ENCODE results near the gene CCL4L2.
"Not testable (repeated sequence)": the region's sequence is repeated elsewhere in the genome, so short reads cannot be mapped to it uniquely, and the experiment has no call there.

DNA sequence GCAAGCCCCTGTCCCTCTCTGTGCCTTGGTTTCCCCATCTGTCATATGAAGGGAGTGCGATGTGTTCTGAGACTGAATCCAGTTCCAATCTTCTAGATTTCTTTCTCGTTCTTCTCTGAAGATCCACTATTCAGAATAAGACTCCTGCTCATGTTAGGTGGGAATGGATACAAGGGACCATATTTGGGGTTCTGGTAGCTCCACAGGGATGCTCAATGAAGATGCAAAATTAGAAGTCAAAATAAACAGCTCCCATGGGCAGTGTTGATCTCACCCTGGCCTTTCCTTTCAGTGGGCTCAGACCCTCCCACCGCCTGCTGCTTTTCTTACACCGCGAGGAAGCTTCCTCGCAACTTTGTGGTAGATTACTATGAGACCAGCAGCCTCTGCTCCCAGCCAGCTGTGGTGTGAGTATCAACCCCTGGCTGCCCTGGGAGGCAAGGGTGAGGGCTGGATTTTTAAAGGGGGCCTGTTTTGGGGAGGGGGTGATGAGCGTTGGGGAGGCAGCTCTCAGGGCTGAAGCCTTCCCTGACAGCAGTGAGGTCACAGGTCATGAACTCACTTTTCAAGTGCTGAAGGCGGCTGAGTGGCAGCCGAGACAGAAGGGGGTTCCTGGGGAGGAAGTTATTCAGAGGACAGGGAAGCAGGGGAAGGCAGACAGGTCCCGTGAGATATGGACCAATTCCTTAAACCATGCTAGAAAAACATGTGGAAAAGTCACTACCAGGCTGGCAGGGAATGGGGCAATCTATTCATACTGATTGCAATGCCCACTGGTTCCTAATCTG is 815 bp downstream of the CCL4L2 start:
- TF ChIP-seq, protein P1, sequence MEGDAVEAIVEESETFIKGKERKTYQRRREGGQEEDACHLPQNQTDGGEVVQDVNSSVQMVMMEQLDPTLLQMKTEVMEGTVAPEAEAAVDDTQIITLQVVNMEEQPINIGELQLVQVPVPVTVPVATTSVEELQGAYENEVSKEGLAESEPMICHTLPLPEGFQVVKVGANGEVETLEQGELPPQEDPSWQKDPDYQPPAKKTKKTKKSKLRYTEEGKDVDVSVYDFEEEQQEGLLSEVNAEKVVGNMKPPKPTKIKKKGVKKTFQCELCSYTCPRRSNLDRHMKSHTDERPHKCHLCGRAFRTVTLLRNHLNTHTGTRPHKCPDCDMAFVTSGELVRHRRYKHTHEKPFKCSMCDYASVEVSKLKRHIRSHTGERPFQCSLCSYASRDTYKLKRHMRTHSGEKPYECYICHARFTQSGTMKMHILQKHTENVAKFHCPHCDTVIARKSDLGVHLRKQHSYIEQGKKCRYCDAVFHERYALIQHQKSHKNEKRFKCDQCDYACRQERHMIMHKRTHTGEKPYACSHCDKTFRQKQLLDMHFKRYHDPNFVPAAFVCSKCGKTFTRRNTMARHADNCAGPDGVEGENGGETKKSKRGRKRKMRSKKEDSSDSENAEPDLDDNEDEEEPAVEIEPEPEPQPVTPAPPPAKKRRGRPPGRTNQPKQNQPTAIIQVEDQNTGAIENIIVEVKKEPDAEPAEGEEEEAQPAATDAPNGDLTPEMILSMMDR (IDR thresholded peaks at IDR 0.05; ENCODE audit: insufficient read depth, low read length): not testable (repeated sequence)
- TF ChIP-seq, protein P2, sequence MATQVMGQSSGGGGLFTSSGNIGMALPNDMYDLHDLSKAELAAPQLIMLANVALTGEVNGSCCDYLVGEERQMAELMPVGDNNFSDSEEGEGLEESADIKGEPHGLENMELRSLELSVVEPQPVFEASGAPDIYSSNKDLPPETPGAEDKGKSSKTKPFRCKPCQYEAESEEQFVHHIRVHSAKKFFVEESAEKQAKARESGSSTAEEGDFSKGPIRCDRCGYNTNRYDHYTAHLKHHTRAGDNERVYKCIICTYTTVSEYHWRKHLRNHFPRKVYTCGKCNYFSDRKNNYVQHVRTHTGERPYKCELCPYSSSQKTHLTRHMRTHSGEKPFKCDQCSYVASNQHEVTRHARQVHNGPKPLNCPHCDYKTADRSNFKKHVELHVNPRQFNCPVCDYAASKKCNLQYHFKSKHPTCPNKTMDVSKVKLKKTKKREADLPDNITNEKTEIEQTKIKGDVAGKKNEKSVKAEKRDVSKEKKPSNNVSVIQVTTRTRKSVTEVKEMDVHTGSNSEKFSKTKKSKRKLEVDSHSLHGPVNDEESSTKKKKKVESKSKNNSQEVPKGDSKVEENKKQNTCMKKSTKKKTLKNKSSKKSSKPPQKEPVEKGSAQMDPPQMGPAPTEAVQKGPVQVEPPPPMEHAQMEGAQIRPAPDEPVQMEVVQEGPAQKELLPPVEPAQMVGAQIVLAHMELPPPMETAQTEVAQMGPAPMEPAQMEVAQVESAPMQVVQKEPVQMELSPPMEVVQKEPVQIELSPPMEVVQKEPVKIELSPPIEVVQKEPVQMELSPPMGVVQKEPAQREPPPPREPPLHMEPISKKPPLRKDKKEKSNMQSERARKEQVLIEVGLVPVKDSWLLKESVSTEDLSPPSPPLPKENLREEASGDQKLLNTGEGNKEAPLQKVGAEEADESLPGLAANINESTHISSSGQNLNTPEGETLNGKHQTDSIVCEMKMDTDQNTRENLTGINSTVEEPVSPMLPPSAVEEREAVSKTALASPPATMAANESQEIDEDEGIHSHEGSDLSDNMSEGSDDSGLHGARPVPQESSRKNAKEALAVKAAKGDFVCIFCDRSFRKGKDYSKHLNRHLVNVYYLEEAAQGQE (IDR thresholded peaks at IDR 0.05; ENCODE audit: insufficient replicate concordance, low read depth): not testable (repeated sequence)
